Gastroesophageal sphincter (tissue), 4 donors: Measurements from ENCODE around the gene ATG2A. TPM values are rescaled to one million over a fixed set of nuclear protein-coding genes. Genes with fewer than 3 reads are reported as not detected.

Experiments
- ATAC-seq: fragments of 150-250 bp; one replicate; pipeline ENCODE4 v1.9.1; 2016; ENCODE audit warnings: mild to moderate bottlenecking, moderate library complexity
- H3K27ac ChIP-seq, 4 donors: fragments of 200-600 bp; sonication (generic) in 3 of 4; 1 replicate in 3 of 4; 2 replicates in 1 of 4; pipeline ENCODE4 v1.5.1; 2016 to 2019
- H3K27me3 ChIP-seq: fragments of 200-600 bp; sonication (generic); one replicate; pipeline ENCODE4 v1.5.1; 2019
- H3K36me3 ChIP-seq, 2 donors: fragments of 200-600 bp; sonication (generic); one replicate each; pipeline ENCODE4 v1.5.1; 2019; ENCODE audit warnings: control low read depth in 1 of 2
- H3K4me1 ChIP-seq, 3 donors: fragments of 200-600 bp; sonication (generic); 1 replicate in 2 of 3; 2 replicates in 1 of 3; pipeline ENCODE4 v1.5.1; 2016 to 2019; ENCODE audit warnings: control low read depth in 2 of 3
- H3K4me3 ChIP-seq, 2 donors: fragments of 200-600 bp; sonication (generic); one replicate each; pipeline ENCODE4 v1.5.1; 2019; ENCODE audit warnings: mild to moderate bottlenecking in 1 of 2, moderate library complexity in 1 of 2
- H3K9me3 ChIP-seq, 3 donors: fragments of 200-600 bp; sonication (generic); one replicate each; pipeline ENCODE4 v1.5.1; 2017 to 2019; ENCODE audit warnings: control low read depth in 2 of 3
- EP300 ChIP-seq: sonication (generic); formaldehyde crosslinking; IDR thresholded peaks from one replicate; pipeline ENCODE4 v1.6.1; 2017; ENCODE audit warnings: antibody characterized with exemption, mild to moderate bottlenecking
- POLR2A ChIP-seq, 2 donors: fragments of 450-650 bp; IDR thresholded peaks; one replicate each; pipeline ENCODE4 v1.6.1; 2017; ENCODE audit warnings: antibody characterized with exemption in 2 of 2, mild to moderate bottlenecking in 2 of 2, moderate library complexity in 1 of 2
- POLR2AphosphoS5 ChIP-seq: sonication (generic); formaldehyde crosslinking; IDR thresholded peaks from one replicate; pipeline ENCODE4 v1.6.1; 2017; ENCODE audit warnings: antibody characterized with exemption
- WGBS, 2 donors: methylation state at CpG; one replicate each; pipeline ENCODE4 v1.1.5; 2018; ENCODE audit warnings: low coverage in 1 of 2; 5-methylcytosine and 5-hydroxymethylcytosine counted together
- total RNA-seq, 4 donors: library from RNA; depleted of rRNA; stranded (reverse); fragments of >200 nt; gene quantifications; one replicate each; pipeline ENCODE4 v1.1.0, GENCODE V29; 2016
- TF ChIP-seq, protein P1 (sequence below), 4 experiments: fragments of 200-600 bp in 2 of 4; fragments of 450-650 bp in 2 of 4; sonication (generic) in 1 of 4; IDR thresholded peaks; one replicate each; pipeline ENCODE4 v1.5.1; 2017 to 2019; ENCODE audit warnings: antibody characterized with exemption in 4 of 4, mild to moderate bottlenecking in 2 of 4, moderate library complexity in 2 of 4

Gene ATG2A
- total RNA-seq, 4 donors from 2014 or later: 18.8 to 27.2 (median 26.3) TPM

DNA sequence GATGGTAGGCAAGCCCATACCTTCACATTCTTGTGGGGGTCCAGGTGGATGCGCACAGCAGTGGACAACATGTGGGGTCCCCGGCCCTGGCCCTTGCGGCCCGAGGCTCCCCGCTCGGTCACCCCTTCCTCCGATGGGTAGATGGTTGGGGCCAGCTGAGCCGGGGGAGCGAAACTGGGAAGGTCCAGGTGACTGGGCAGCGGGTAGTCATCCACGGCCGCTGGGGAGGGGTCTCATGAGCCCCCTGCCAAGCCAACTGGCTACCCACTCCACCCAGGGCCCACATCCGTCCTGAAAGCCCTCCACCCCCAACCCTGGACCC is 10.7 kb downstream of the ATG2A start:
- Histone ChIP-seq H3K36me3 (peaks cover 0 to 100% of the 10 kb centered on the region in 2 donors), H3K4me1 (no peaks in the 10 kb centered on the region), H3K9me3 (no peaks in the 10 kb centered on the region), H3K27me3 (no peaks in the 10 kb centered on the region), H3K4me3 (no peak overlapping the region), H3K27ac (no peak overlapping the region)
- WGBS, 2 donors: no CpG with 5 or more reads among the region's 13 CpGs
- no peak for ATAC-seq
- no peak for TF ChIP-seq POLR2A (IDR thresholded peaks at IDR 0.05)
- no peak for TF ChIP-seq EP300
- no peak for TF ChIP-seq POLR2AphosphoS5

- no peaks in the 10 kb centered on the region for H3K9me3 ChIP-seq
- WGBS, 2 donors: 90 to 91% methylated on average over 4 to 7 of the region's 25 CpGs
- no peak for ATAC-seq
- H3K36me3 ChIP-seq: peaks cover 0 to 100% of the 10 kb centered on the region in 2 donors
- H3K27ac ChIP-seq: no peak overlapping the region
- no peak for TF ChIP-seq EP300
- no peak for TF ChIP-seq POLR2A (IDR thresholded peaks at IDR 0.05)
- TF ChIP-seq POLR2AphosphoS5: no peak
- TF ChIP-seq, protein P1, sequence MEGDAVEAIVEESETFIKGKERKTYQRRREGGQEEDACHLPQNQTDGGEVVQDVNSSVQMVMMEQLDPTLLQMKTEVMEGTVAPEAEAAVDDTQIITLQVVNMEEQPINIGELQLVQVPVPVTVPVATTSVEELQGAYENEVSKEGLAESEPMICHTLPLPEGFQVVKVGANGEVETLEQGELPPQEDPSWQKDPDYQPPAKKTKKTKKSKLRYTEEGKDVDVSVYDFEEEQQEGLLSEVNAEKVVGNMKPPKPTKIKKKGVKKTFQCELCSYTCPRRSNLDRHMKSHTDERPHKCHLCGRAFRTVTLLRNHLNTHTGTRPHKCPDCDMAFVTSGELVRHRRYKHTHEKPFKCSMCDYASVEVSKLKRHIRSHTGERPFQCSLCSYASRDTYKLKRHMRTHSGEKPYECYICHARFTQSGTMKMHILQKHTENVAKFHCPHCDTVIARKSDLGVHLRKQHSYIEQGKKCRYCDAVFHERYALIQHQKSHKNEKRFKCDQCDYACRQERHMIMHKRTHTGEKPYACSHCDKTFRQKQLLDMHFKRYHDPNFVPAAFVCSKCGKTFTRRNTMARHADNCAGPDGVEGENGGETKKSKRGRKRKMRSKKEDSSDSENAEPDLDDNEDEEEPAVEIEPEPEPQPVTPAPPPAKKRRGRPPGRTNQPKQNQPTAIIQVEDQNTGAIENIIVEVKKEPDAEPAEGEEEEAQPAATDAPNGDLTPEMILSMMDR (IDR thresholded peaks at IDR 0.05): no peak
- no peak overlapping the region for H3K4me3 ChIP-seq
- H3K4me1 ChIP-seq: no peaks in the 10 kb centered on the region
- no peaks in the 10 kb centered on the region for H3K27me3 ChIP-seq
Observed at GRCh38 chr11:64905516-64906313, 11.3 kb downstream of the ATG2A start.

GRCh38 chr11:64903291-64903833 is 13.6 kb downstream of the ATG2A start:
- no peaks in the 10 kb centered on the region for H3K9me3 ChIP-seq
- H3K36me3 ChIP-seq: peaks cover 0 to 100% of the 10 kb centered on the region in 2 donors
- 100% methylated on average over 1 of the region's 23 CpGs; no CpG with 5 or more reads in 1 of the 2 donors for WGBS, 2 donors
- H3K27ac ChIP-seq: no peak overlapping the region
- H3K27me3 ChIP-seq: no peaks in the 10 kb centered on the region
- ATAC-seq: no peak
- TF ChIP-seq POLR2A (IDR thresholded peaks at IDR 0.05): no peak
- H3K4me1 ChIP-seq: no peaks in the 10 kb centered on the region
- no peak overlapping the region for H3K4me3 ChIP-seq

DNA sequence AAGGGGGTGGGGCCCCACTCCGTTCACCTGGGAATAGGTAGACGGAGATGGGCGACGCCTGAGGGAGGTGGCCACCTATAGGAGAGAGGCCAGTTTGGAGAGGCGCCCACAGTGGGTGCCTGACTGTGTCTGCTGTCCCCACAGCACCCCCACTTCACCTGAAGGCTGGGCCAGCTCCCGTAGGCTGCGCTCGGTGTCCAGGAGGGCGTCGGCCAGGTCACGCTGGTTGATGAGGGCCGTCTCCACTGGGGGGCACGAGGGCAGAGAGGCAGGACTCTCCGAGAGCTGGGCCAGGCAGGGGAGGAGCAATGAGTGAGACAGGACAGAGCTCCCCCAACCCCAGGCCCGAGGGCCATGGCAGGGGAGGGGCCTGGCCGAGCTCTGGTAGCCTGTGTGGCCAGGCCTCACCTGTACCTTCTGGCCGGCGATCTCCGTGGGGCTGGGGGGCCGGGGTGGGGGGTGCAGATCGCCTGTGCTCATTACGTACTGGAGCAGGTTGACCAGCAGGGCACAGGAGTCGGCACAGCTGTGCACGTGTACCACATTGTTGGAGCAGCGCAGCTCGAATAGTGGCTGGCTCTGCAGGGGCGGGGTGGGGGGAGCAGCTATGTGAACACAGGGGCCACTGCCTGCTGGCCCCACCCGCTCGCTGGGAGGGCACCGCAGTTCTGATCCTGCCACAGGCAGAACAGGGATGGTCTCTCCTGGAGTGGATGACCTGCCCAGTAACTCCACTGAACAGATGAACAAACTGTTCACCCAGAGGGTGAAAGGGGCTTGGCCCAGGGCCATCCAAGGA is 14.7 kb downstream of the ATG2A start:
- H3K4me3 ChIP-seq: no peak overlapping the region
- 85% methylated on average over 5 of the region's 30 CpGs; no CpG with 5 or more reads in 1 of the 2 donors for WGBS, 2 donors

DNA sequence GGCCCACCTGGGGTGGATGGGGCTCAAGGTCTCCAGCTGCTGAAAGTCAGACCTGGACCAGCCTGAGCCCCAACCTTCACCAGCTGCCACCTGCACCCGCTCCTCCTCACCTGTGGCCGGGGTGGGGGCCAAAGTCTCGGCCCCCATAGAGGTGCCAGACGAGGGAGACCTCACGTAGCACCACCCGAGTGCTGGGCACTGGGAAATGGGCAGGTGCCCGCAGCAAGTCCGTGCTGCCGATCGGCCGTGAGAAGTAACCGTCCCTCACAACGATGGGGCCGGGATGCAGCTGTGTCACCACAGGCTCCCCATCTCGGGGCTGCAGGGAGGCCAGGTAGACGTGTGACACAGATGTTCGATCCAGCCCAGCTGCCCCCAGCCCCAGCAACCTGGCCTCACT is 16.2 kb downstream of the ATG2A start:
- Histone ChIP-seq H3K36me3 (peaks cover 0 to 100% of the 10 kb centered on the region in 2 donors), H3K27me3 (no peaks in the 10 kb centered on the region), H3K4me1 (no peaks in the 10 kb centered on the region), H3K9me3 (no peaks in the 10 kb centered on the region), H3K27ac (no peak overlapping the region), H3K4me3 (no peak overlapping the region)
- ATAC-seq: no peak
- TF ChIP-seq POLR2AphosphoS5 (no peak), POLR2A (IDR thresholded peaks at IDR 0.05) (no peak), EP300 (no peak)
- TF ChIP-seq, protein P1 (IDR thresholded peaks at IDR 0.05): no peak
- 78 to 93% methylated on average over 3 to 7 of the region's 17 CpGs for WGBS, 2 donors

More for the DNA sequence above, 14.7 kb downstream of the ATG2A start:
- TF ChIP-seq, protein P1 (IDR thresholded peaks at IDR 0.05): no peak
- no peak for TF ChIP-seq POLR2AphosphoS5
- no peak for TF ChIP-seq EP300
- no peak for TF ChIP-seq POLR2A (IDR thresholded peaks at IDR 0.05)
- no peaks in the 10 kb centered on the region for H3K4me1 ChIP-seq
- H3K27ac ChIP-seq: no peak overlapping the region
- H3K27me3 ChIP-seq: no peaks in the 10 kb centered on the region
- no peak for ATAC-seq
- H3K36me3 ChIP-seq: peaks cover 0 to 100% of the 10 kb centered on the region in 2 donors
- no peaks in the 10 kb centered on the region for H3K9me3 ChIP-seq
